Sigmoid colon (tissue), 4 donors: ENCODE results near the gene SHISA8.

Experiments
- POLR2A ChIP-seq, 2 donors: fragments of 450-650 bp; IDR thresholded peaks; one replicate each; pipeline ENCODE4 v1.6.1; 2016; ENCODE audit warnings: antibody characterized with exemption in 2 of 2, mild to moderate bottlenecking in 2 of 2, moderate library complexity in 2 of 2
- POLR2AphosphoS5 ChIP-seq, 4 donors: sonication (generic); formaldehyde crosslinking; IDR thresholded peaks; one replicate each; pipeline ENCODE4 v1.6.1; 2017; ENCODE audit warnings: antibody characterized with exemption in 4 of 4
- TF ChIP-seq, protein P1 (sequence below), 4 experiments: fragments of 450-650 bp in 3 of 4; fragments of 200-600 bp in 1 of 4; IDR thresholded peaks; one replicate each; pipeline ENCODE4 v1.5.1; 2016 to 2019; ENCODE audit warnings: antibody characterized with exemption in 4 of 4, mild to moderate bottlenecking in 3 of 4, moderate library complexity in 2 of 4

DNA sequence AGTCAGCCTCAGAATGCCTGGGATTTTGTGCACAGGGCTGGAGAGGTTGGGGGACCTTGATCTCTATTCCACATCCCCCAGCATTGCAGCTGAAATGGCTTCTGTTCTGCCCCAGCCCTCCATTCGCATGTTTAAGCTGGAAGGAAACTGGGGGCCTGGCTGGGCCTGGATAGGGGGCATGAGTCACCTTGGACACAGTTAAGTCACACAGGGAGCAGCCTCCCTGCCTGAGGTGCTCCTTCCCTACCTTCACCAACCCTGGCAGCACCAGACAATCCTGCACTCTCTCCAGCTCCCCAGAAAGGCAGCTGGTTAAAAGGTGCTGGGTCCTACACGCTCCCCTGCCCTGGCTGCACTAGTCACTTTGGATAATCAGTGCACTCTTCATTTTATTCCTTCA is 37.8 kb upstream of the SHISA8 start:
- TF ChIP-seq, protein P1, sequence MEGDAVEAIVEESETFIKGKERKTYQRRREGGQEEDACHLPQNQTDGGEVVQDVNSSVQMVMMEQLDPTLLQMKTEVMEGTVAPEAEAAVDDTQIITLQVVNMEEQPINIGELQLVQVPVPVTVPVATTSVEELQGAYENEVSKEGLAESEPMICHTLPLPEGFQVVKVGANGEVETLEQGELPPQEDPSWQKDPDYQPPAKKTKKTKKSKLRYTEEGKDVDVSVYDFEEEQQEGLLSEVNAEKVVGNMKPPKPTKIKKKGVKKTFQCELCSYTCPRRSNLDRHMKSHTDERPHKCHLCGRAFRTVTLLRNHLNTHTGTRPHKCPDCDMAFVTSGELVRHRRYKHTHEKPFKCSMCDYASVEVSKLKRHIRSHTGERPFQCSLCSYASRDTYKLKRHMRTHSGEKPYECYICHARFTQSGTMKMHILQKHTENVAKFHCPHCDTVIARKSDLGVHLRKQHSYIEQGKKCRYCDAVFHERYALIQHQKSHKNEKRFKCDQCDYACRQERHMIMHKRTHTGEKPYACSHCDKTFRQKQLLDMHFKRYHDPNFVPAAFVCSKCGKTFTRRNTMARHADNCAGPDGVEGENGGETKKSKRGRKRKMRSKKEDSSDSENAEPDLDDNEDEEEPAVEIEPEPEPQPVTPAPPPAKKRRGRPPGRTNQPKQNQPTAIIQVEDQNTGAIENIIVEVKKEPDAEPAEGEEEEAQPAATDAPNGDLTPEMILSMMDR (IDR thresholded peaks at IDR 0.05) = no peak
- TF ChIP-seq POLR2A (IDR thresholded peaks at IDR 0.05) = no peak
- TF ChIP-seq POLR2AphosphoS5 (IDR thresholded peaks at IDR 0.05) = no peak
